ENCODE measurements around the gene CYP2C19. TPM values are rescaled to one million over a fixed set of nuclear protein-coding genes. Genes with fewer than 3 reads are reported as not detected.

CYP2C19 gene
- total RNA-seq: 0.11 TPM in 1 of 2 replicates, not detected in the other

GRCh38 chr10:94762393-94762792 lies at the start of gene CYP2C19:
CYP2C19 (plus strand) TSS chr10:94762681; CDS start chr10:94762706, 25 bp downstream.

Other genes starting within 250 kb of the CYP2C19 start
- 19.5 and 31.9 TPM in 2 replicates for gene HELLS, start 216.9 kb upstream of the CYP2C19 start, total RNA-seq
- 0.22 TPM in 1 of 2 replicates, not detected in the other for gene CYP2C18, start 79.0 kb upstream of the CYP2C19 start, total RNA-seq
- gene CYP2C9, start 176.0 kb downstream of the CYP2C19 start, total RNA-seq: 0.22 TPM in 1 of 2 replicates, not detected in the other